DMS79 treated with DMSO at 0.1 percent for 48 hours (cell line): Measurements from ENCODE around the gene SORBS2.

Experiments used
- DNase-seq: peaks from one replicate; lab custom pipeline; 2025; lab: John Stamatoyannopoulos, UW

Gene SORBS2

GRCh38 chr4:185805262-185805802, 6.7 kb downstream of the SORBS2 start:
- DNase-seq, result no peak

DNA sequence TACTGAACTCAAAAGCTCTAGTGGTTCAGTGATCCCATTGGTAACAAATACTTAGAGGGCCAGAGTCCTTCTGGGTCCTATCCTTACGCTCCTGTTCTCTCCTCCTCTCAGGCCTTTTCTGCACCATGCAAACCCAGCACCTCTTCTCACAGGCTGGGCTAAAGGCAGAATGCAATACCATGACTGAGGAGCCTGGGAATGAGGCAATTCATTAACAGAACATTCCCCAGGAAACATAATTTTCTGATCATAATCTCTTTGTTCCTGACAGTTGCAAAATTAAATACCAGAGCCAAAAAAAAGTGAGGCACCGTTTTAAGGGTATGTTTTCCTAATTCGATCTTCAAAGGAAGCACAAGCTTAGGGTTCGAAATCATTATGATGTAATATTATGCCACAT, 9.0 kb downstream of the SORBS2 start:
- no peak for DNase-seq

GRCh38 chr4:185801471-185801870, 10.5 kb downstream of the SORBS2 start:
- no peak for DNase-seq

DNA sequence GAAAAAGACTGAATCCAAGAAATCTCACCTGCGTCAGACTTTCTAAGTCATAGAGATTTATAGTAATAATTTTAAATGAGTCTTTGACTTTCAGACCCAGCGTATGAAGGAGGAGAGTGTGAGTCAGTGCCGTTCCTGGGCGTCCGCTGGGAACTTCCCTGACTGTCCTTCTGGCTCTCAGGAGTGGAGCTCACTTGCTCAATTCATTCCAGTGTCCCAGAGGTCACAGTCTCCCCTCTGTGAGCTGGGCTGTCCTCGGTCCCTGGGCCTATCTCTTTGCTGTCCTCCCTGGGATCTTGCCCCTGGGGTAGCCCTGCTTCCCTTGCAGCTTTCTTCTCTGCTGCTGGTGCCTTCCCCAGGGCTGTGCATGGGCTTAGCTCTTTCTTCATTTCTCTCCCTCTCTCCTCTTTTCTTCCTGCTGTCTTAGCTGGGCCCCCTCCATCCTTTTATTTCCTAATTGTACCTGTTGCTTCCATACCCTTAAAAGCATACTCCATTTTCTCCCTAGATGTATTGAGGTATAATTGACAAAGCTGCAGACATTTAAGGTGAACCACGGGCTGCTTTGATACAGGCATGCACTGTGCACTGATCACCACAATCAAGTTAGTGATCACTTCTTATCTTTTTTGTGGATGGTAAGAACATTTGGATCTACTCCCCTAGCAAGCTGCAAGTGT, 11.6 kb downstream of the SORBS2 start:
- DNase-seq, result no peak

DNA sequence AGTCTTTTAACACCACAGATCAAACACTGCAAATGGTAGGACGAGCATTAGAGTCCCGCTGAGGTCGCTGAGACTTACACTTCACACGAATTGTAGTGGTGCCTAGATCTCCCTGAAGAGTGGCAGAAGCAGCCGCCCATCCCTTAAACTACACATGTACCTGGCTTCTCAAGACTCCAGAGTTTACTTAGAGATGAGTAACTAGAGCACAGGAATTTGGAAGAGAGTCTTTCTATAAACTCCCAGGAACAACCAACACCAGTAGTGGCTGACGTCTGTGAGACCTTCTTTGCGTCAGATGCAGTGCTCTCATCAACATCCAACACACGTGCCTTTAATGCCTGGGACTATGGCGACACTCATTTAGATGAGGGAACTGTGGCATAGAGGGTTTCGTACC, 12.6 kb downstream of the SORBS2 start:
- no peak for DNase-seq

- no peak for DNase-seq
Observed at GRCh38 chr4:185797596-185798338, 14.2 kb downstream of the SORBS2 start.

DNA sequence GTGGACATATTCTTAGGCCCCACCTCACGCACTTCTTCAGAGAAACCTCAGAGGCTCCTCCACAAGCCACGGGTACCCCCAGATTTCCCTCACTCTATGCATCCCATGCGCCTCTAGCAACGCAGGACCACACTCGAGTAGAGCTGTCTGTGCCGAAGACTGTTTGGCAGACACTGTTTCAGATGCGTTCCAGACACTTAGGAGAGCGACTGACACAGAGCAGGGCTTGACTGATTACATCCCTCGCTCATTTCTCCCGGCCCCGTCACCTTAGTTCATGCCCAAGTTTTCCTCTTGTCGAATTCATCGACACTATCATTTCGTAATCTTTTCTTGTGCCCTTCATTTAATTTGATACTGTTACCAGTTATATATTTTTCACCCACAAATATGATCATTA, 15.0 kb downstream of the SORBS2 start:
- no peak for DNase-seq

- DNase-seq, result no peak
Observed at GRCh38 chr4:185796176-185796575, 15.8 kb downstream of the SORBS2 start.

DNA sequence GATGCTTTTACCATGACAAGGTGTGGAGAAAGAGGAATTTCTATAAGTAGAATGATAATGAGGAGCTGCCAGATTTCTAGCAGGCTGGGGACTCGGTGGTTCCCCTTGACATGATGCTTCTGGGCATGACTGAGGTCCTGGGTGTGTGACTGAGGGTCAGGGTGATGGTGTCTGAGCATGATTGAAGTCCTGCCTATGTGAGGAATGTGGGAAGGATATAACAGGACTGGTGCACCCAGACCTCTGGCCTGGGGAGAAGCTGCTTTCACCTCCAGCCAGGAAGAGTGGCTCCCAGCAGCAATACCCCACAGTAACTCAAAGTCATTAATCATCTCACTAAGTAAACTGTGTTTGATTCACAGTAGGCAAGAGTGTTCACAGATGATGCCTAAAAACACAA, 17.4 kb downstream of the SORBS2 start:
- no peak for DNase-seq

GRCh38 chr4:185793716-185794115, 18.3 kb downstream of the SORBS2 start:
- no peak for DNase-seq

DNA sequence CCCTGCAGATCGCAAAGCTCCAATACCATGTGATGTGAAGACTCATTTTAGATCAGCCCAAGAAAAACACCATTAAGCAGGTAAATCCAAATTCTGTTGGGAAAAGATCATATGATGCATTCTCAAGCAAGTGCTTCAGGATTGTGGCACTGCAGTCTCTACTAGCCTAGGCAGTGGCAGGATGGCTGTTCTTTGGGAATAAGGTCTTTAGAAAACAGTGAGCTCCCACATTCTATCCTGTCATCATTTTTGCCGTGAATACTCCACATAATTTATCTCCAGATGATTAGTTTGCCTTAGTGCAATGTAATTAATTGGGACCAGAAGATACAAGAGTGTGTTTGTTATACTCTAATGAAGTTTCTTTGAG, 18.9 kb downstream of the SORBS2 start:
- no peak for DNase-seq

DNA sequence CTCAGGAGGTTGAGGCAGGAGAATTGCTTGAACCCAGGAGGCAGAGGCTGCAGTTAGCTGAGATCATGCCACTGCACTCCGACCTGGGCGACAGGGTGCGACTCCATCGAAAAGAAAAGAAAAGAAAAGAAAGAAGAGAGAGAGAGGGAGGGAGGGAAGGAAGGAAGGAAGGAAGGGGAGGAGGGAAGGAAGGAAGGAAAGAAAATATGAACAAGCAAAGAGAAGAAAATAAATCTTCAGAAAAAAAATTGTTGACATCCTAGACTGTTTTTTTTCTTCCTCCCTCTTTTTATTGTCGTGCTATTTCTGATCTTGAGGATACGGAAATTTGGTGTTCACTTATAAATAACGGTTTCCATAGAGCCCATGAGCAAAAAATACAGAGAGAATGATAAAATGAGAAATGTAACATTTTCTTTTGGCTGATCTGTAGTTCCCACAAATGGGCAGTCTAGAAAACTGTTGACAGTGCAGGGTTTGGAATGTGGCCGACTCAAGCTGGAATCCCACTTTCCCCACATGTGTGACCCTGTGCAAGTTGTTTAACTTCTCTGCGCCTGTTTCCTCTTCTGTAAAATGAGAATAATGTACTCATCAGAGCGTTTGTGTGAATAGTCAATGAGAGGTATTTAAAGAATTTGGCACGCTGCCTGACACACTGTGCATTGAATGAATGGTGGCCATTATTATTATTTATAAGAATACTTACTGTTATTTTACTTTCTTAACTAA, 19.4 kb downstream of the SORBS2 start:
- no peak for DNase-seq

GRCh38 chr4:185787926-185788679, 23.9 kb downstream of the SORBS2 start:
- DNase-seq, result peak; percentile 88

- no peak for DNase-seq
Observed at GRCh38 chr4:185786422-185786821, 25.6 kb downstream of the SORBS2 start.

- no peak for DNase-seq
Observed at GRCh38 chr4:185783574-185783973, 28.4 kb downstream of the SORBS2 start.

GRCh38 chr4:185782523-185782922, 29.5 kb downstream of the SORBS2 start:
- no peak for DNase-seq

GRCh38 chr4:185781555-185782215, 30.3 kb downstream of the SORBS2 start:
- DNase-seq, result no peak

GRCh38 chr4:185780472-185780871, 31.5 kb downstream of the SORBS2 start:
- DNase-seq, result no peak

DNA sequence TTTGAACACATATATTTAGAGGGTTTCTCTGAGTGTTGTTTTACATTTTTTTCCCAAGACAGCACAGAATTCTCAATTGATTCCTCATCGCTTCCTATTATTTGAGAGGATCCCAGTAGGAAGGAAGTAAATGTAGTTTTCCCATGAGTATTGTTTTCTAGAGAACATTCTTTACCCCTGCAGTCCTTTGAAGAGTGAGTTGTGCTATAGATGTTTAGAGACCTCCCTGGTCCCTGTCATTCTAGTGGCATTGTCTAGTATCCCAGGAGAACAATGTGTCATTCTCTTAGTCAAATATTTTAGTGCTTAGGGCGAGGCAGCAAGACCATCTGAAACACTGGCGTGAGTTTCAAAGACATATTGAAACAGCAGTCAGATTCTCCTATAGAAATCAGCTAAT, 32.5 kb downstream of the SORBS2 start:
- no peak for DNase-seq

- no peak for DNase-seq
Observed at GRCh38 chr4:185778307-185778706, 33.7 kb downstream of the SORBS2 start.

DNA sequence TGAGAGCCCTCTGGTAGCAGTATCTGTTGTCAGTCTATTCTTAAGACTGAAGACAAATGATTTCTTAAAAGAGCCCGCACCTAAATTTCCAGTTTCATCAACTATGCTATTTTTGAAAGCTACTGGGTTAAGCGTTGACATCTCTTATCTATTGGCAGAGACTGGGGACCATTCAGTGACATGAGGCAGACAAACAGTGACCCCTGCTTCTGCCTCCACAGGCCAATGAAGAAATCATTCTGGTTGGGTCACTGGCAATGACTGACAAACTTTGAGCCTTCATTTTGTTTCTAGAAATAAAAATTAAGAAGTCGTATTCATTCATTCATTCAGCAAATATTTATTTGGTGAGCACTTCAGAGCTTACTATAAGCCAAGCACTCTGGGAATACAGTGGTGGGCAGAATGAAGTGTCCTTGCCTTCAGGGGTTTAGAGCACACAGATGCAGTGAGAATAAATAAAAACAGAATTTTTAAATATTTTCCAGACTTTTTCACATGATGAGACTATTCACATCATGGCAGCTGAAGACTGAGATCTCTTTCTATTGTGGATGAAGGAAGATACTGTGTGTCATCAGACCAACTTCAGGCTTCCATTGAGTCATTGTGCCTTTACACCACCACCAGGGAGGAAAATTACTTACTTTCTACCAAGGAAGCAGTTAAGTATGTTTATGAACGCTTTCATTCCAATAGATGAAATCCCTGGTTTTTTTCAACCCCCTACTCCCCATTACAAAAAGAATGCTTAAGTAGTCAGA, 36.0 kb downstream of the SORBS2 start:
- no peak for DNase-seq
